Osteocyte (in vitro differentiated cells): ENCODE measurements around the gene PLA2G4E. TPM values are rescaled to one million over a fixed set of nuclear protein-coding genes. Genes with fewer than 3 reads are reported as not detected.
A peak's percentile ranks its signal among the peaks of the same experiment; 100 is the strongest.

Experiments used
- DNase-seq: peaks from one replicate; pipeline ENCODE4 v3.0.0; 2021; ENCODE audit warnings: mixed read lengths; ENCODE audit not compliant: unreplicated experiment; ENCODE audit errors: extremely low spot score
- H3K27ac Mint-ChIP-seq: one replicate; pipeline ENCODE4 v1.8.0; 2021; ENCODE audit warnings: mild to moderate bottlenecking, mixed read lengths; ENCODE audit not compliant: unreplicated experiment
- H3K27me3 Mint-ChIP-seq: one replicate; pipeline ENCODE4 v1.8.0; 2021; ENCODE audit warnings: mixed read lengths; ENCODE audit not compliant: unreplicated experiment
- H3K36me3 Mint-ChIP-seq: one replicate; pipeline ENCODE4 v1.8.0; 2021; ENCODE audit warnings: mixed read lengths; ENCODE audit not compliant: unreplicated experiment
- H3K4me1 Mint-ChIP-seq: one replicate; pipeline ENCODE4 v1.8.0; 2021; ENCODE audit warnings: mixed read lengths; ENCODE audit not compliant: unreplicated experiment
- H3K4me3 Mint-ChIP-seq: one replicate; pipeline ENCODE4 v1.8.0; 2021; ENCODE audit warnings: mild to moderate bottlenecking, moderate library complexity, mixed read lengths; ENCODE audit not compliant: unreplicated experiment
- H3K9me3 Mint-ChIP-seq: one replicate; pipeline ENCODE4 v1.8.0; 2021; ENCODE audit warnings: mixed read lengths; ENCODE audit not compliant: unreplicated experiment
- CTCF ChIP-seq: fragments of 200-600 bp; sonication (generic); IDR thresholded peaks from 2 replicates; pipeline ENCODE4 v1.5.0; 2021; ENCODE audit warnings: antibody characterized with exemption, mild to moderate bottlenecking, moderate library complexity
- total RNA-seq: library from RNA; stranded (reverse); gene quantifications from 2 replicates; pipeline ENCODE4 v1.2.1, GENCODE V29; 2021

The PLA2G4E gene
- total RNA-seq, 1 donor from 2014 or later = not detected

GRCh38 chr15:42066764-42067415 lies 46.0 kb upstream of the PLA2G4E start:
- Mint-ChIP-seq H3K27ac (no peak overlapping the region), H3K4me3 (no peak overlapping the region), H3K36me3 (no peaks in the 10 kb centered on the region), H3K9me3 (peaks cover 4% of the 10 kb centered on the region), H3K27me3 (peaks cover 23% of the 10 kb centered on the region), H3K4me1 (peaks cover 2% of the 10 kb centered on the region)
- peak; percentile 73 for DNase-seq
- TF ChIP-seq CTCF = no peak

DNA sequence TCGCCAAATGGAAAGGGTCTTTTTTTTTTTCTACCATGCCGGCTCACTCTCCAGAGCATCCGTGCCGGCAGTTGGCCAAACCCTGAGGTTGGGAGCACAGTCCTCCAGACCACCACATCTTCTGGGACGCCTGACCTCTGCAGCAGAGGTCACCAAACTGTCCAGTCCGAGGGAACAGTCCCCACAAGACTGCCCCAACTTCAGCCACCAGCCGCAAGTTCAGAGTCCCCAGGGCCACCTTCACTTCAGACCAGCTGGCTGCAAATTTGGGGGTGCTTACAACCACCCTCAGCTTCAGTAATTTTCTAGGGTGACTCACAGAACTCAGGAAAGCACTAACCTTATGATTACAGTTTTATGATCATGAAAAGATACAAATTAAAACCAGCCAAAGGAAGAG lies 44.6 kb upstream of the PLA2G4E start:
- no peak overlapping the region for H3K27ac Mint-ChIP-seq

DNA sequence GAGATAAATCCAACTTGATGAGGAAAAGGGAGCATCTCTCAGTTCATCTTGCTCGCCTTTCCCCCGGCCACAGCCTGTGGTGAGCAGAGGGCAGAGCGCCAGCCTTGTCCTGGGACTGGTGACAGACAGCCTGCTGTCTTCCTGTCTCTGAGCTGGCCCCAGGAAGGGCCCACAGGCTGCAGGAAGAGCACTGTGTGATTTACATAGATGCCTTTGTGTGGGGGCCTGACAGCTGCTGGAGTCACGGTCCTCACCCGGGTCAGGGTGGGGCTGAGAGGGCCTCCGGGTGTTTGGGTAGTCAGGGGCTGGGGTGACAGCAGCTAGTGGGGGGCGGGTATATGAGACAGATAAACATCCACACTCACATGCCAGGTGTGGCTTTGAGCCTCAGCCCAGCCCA lies 44.2 kb upstream of the PLA2G4E start:
- Mint-ChIP-seq H3K27me3 (peaks cover 27% of the 10 kb centered on the region), H3K36me3 (no peaks in the 10 kb centered on the region), H3K4me1 (peaks cover 2% of the 10 kb centered on the region), H3K4me3 (no peak overlapping the region), H3K27ac (no peak overlapping the region), H3K9me3 (peaks cover 4% of the 10 kb centered on the region)
- peak; percentile 72 for DNase-seq
- TF ChIP-seq CTCF = no peak

More for the DNA sequence above, 44.6 kb upstream of the PLA2G4E start:
- no peak overlapping the region for H3K4me3 Mint-ChIP-seq
- H3K27me3 Mint-ChIP-seq = peaks cover 27% of the 10 kb centered on the region
- DNase-seq = no peak
- peaks cover 2% of the 10 kb centered on the region for H3K4me1 Mint-ChIP-seq
- H3K36me3 Mint-ChIP-seq = no peaks in the 10 kb centered on the region
- H3K9me3 Mint-ChIP-seq = peaks cover 4% of the 10 kb centered on the region
- no peak for TF ChIP-seq CTCF

DNA sequence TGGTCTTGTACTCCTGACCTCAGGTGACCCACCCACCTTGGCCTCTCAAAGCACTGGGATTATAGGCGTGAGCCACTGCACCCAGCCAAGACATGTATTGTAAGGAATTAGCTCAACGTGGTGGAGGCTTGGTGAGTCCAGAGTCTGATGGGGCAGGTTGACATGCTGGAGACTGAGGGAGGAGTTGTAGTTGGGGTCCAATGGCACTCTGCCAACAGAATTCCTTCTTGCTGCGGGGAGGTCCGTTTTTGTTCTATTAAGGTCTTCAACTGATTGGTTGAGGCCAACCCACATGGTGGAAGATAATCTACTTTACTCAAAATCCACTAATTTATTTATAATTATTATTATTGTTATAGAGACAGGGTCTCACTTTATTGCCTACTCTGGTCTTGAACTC lies 43.4 kb upstream of the PLA2G4E start:
- H3K4me1 Mint-ChIP-seq = peaks cover 2% of the 10 kb centered on the region
- H3K36me3 Mint-ChIP-seq = no peaks in the 10 kb centered on the region
- no peak for DNase-seq
- no peak overlapping the region for H3K27ac Mint-ChIP-seq
- H3K27me3 Mint-ChIP-seq = peaks cover 28% of the 10 kb centered on the region
- H3K9me3 Mint-ChIP-seq = peaks cover 4% of the 10 kb centered on the region
- no peak overlapping the region for H3K4me3 Mint-ChIP-seq
- no peak for TF ChIP-seq CTCF

GRCh38 chr15:42063122-42063848 lies 42.4 kb upstream of the PLA2G4E start:
- DNase-seq = peak; percentile 65
- H3K4me1 Mint-ChIP-seq = peaks cover 2% of the 10 kb centered on the region
- TF ChIP-seq CTCF = no peak
- no peak overlapping the region for H3K4me3 Mint-ChIP-seq
- H3K27ac Mint-ChIP-seq = no peak overlapping the region
- H3K9me3 Mint-ChIP-seq = peaks cover 4% of the 10 kb centered on the region
- peaks cover 32% of the 10 kb centered on the region for H3K27me3 Mint-ChIP-seq
- H3K36me3 Mint-ChIP-seq = no peaks in the 10 kb centered on the region
